Colonic mucosa (tissue), 4 donors: Measurements from ENCODE around the gene MTMR3. TPM values are rescaled to one million over a fixed set of nuclear protein-coding genes. Genes with fewer than 3 reads are reported as not detected.

ENCODE experiments used
- DNase-seq: peaks from one replicate; pipeline ENCODE4 v3.0.0-alpha.2; 2020
- H3K27ac ChIP-seq: fragments of 200-600 bp; one replicate; pipeline ENCODE4 v1.8.0; 2021
- H3K27me3 ChIP-seq: fragments of 200-600 bp; one replicate; pipeline ENCODE4 v1.8.0; 2021
- H3K36me3 ChIP-seq: fragments of 200-600 bp; one replicate; pipeline ENCODE4 v1.8.0; 2021
- H3K4me1 ChIP-seq: fragments of 200-600 bp; one replicate; pipeline ENCODE4 v1.8.0; 2021; ENCODE audit warnings: mild to moderate bottlenecking
- H3K4me3 ChIP-seq: fragments of 200-600 bp; one replicate; pipeline ENCODE4 v1.8.0; 2021
- H3K9ac ChIP-seq, 2 donors: one replicate each; pipeline ENCODE4 v1.7.0; 2013; ENCODE audit warnings: control low read depth in 2 of 2, low read depth in 2 of 2, low read length in 2 of 2
- H3K9me3 ChIP-seq: fragments of 200-600 bp; one replicate; pipeline ENCODE4 v1.8.0; 2021
- intact Hi-C: fragments of 100-400 bp; cut with DNase I; formaldehyde crosslinking; loops from one replicate; pipeline ENCODE4 v1.14.1; 2022
- total RNA-seq, 2 donors: library from RNA; stranded (reverse); fragmentation: NEBNext Ultra II Directional in 1 of 2; extraction: Animal tissue kit (Norgen Biotek cat#: 25700) in 1 of 2; gene quantifications; one replicate each; pipeline ENCODE4 v1.2.1, GENCODE V29; 2021
- TF ChIP-seq, protein P1 (sequence below): fragments of 200-600 bp; IDR thresholded peaks from one replicate; pipeline ENCODE4 v1.8.0; 2022; ENCODE audit warnings: antibody characterized with exemption, mild to moderate bottlenecking
- donor health status: healthy.
- donor health status: DM: no; HTN: no; CAD: no.
- donor health status: DM: no; HTN: no; CAD: no.

The MTMR3 gene
- total RNA-seq, 2 donors from 2014 or later = 35.9 to 49.4 TPM

GRCh38 chr22:30036656-30037055 is 153.7 kb downstream of the MTMR3 start:
- Histone ChIP-seq H3K36me3 (no peaks in the 10 kb centered on the region), H3K4me1 (no peaks in the 10 kb centered on the region), H3K27ac (no peak overlapping the region), H3K9ac (no peak overlapping the region), H3K9me3 (no peaks in the 10 kb centered on the region), H3K4me3 (no peak overlapping the region), H3K27me3 (no peaks in the 10 kb centered on the region)
- TF ChIP-seq, protein P1, sequence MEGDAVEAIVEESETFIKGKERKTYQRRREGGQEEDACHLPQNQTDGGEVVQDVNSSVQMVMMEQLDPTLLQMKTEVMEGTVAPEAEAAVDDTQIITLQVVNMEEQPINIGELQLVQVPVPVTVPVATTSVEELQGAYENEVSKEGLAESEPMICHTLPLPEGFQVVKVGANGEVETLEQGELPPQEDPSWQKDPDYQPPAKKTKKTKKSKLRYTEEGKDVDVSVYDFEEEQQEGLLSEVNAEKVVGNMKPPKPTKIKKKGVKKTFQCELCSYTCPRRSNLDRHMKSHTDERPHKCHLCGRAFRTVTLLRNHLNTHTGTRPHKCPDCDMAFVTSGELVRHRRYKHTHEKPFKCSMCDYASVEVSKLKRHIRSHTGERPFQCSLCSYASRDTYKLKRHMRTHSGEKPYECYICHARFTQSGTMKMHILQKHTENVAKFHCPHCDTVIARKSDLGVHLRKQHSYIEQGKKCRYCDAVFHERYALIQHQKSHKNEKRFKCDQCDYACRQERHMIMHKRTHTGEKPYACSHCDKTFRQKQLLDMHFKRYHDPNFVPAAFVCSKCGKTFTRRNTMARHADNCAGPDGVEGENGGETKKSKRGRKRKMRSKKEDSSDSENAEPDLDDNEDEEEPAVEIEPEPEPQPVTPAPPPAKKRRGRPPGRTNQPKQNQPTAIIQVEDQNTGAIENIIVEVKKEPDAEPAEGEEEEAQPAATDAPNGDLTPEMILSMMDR = no peak
- DNase-seq = no peak
- intact Hi-C loops = no loop called here

DNA sequence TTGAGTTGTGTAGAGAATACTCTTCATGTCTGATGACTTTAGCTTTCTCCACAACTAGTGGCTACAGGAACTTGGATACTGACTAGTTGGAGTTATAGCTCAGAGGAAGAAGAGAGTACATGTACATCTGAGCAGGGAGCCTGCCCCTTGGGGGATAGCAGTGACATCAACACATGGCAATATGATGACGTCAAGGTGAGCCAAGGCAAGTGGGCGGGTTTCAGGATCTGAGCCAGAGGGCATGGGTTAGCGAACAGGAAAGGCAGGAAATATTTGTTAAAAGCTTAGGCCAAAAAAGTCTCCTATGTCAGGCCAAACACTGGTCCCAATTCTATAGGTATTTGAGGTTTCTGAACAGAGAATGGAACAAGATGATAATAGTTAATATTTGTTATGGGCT is 155.2 kb downstream of the MTMR3 start:
- no peak overlapping the region for H3K4me3 ChIP-seq
- H3K27ac ChIP-seq = no peak overlapping the region
- no peak overlapping the region for H3K9ac ChIP-seq
- H3K27me3 ChIP-seq = no peaks in the 10 kb centered on the region
- no peak for DNase-seq
- H3K36me3 ChIP-seq = no peaks in the 10 kb centered on the region
- no peaks in the 10 kb centered on the region for H3K9me3 ChIP-seq
- TF ChIP-seq, protein P1 = no peak
- no peaks in the 10 kb centered on the region for H3K4me1 ChIP-seq
- intact Hi-C loops = no loop called here

GRCh38 chr22:30040499-30041260 is 157.7 kb downstream of the MTMR3 start:
- intact Hi-C loops = no loop called here
- DNase-seq = no peak
- no peaks in the 10 kb centered on the region for H3K36me3 ChIP-seq
- H3K27ac ChIP-seq = no peak overlapping the region
- H3K4me3 ChIP-seq = no peak overlapping the region
- TF ChIP-seq, protein P1 = no peak
- H3K9me3 ChIP-seq = no peaks in the 10 kb centered on the region
- peaks cover 6% of the 10 kb centered on the region for H3K4me1 ChIP-seq
- H3K9ac ChIP-seq = no peak overlapping the region
- no peaks in the 10 kb centered on the region for H3K27me3 ChIP-seq

GRCh38 chr22:30041475-30041874 is 158.5 kb downstream of the MTMR3 start:
- Histone ChIP-seq H3K27me3 (no peaks in the 10 kb centered on the region), H3K9me3 (no peaks in the 10 kb centered on the region), H3K36me3 (no peaks in the 10 kb centered on the region), H3K4me1 (peaks cover 6% of the 10 kb centered on the region), H3K27ac (no peak overlapping the region), H3K4me3 (no peak overlapping the region), H3K9ac (no peak overlapping the region)
- TF ChIP-seq, protein P1 = no peak
- DNase-seq = no peak
- intact Hi-C loops = no loop called here

- no peaks in the 10 kb centered on the region for H3K9me3 ChIP-seq
- TF ChIP-seq, protein P1 = no peak
- intact Hi-C loops = no loop called here
- DNase-seq = no peak
- no peak overlapping the region for H3K27ac ChIP-seq
- H3K4me3 ChIP-seq = no peak overlapping the region
- H3K4me1 ChIP-seq = peaks cover 6% of the 10 kb centered on the region
- no peak overlapping the region for H3K9ac ChIP-seq
- no peaks in the 10 kb centered on the region for H3K36me3 ChIP-seq
- H3K27me3 ChIP-seq = no peaks in the 10 kb centered on the region
Measured at GRCh38 chr22:30041881-30042280, 158.9 kb downstream of the MTMR3 start.
